ENCODE results near the gene FAM210B.

Gene FAM210B

DNA sequence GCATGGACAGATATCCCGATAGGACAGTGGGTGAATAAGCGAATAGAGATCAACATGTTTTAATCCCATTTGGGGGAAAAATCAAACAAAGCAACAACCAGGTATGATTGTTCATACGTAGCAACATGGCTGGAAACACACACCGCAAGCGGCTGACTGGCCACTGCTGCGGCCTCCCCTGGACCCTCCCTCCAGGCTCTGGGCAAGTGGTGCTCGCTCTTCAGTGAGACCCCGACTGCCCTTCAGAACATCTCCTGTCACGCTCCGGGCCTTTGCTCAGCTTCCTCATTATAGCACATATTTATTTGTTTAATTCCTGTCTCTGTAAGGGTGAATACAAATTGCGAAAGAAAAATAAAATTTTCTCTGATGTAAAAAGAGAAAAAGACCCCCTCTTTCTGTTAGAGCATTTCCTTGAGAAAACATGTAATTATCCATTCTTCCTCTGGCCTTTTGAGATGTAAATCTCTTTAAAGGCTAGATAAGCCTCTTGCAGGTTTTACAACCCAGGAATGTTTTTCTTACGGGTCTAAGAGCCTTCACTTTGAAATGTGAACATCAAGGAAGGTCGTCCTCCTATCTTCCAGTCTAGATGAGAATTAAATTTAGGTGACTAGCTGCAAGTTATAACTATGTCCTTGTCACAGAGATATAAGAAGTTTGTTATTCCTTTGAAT lies 11.0 kb upstream of the FAM210B start:
- H3K27me3 ChIP-seq (ENCODE audit: control insufficient read depth in 1 of 2, insufficient read depth in 2 of 2, low read length in 2 of 2), result peaks cover 5 to 6% of the 10 kb centered on the region in 2 donors
- no peak overlapping the region for H3K9ac ChIP-seq (ENCODE audit: low read length)
- no peak overlapping the region for H3K4me3 ChIP-seq (ENCODE audit: low read depth in 1 of 2, low read length in 2 of 2)
- no peak overlapping the region for H3K27ac ChIP-seq (ENCODE audit: low read depth, low read length)
- no peaks in the 10 kb centered on the region for H3K4me1 ChIP-seq (ENCODE audit: insufficient read depth, low read length)
- H3K9me3 ChIP-seq (ENCODE audit: low read length), result no peaks in the 10 kb centered on the region
- no peaks in the 10 kb centered on the region for H3K36me3 ChIP-seq (ENCODE audit: insufficient read depth, low read length)

DNA sequence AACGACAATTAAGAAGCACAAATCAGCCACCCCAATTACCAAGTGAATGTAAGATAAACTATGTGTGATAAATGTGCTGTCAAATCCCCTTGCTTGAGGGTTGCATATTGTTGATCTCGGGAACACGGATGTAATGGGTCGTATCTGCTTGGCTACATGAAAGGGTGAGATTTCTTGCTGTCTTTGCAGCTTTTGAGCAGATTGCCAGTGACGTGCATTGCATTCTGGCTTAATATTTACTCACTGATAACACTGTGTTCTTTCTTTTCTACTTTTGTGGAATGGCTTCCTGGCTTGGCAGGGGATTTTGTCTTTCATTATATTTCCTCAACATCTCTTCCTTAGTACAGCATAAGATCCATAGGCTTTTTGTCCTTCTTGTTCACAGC lies 10.5 kb upstream of the FAM210B start:
- no peak overlapping the region for H3K9ac ChIP-seq (ENCODE audit: low read length)
- no peak overlapping the region for H3K27ac ChIP-seq (ENCODE audit: low read depth, low read length)
- H3K4me3 ChIP-seq (ENCODE audit: low read depth in 1 of 2, low read length in 2 of 2), result no peak overlapping the region
- H3K36me3 ChIP-seq (ENCODE audit: insufficient read depth, low read length), result no peaks in the 10 kb centered on the region
- H3K4me1 ChIP-seq (ENCODE audit: insufficient read depth, low read length), result no peaks in the 10 kb centered on the region
- H3K27me3 ChIP-seq (ENCODE audit: control insufficient read depth in 1 of 2, insufficient read depth in 2 of 2, low read length in 2 of 2), result peaks cover 5 to 6% of the 10 kb centered on the region in 2 donors
- H3K9me3 ChIP-seq (ENCODE audit: low read length), result no peaks in the 10 kb centered on the region

- Histone ChIP-seq H3K27me3 (ENCODE audit: control insufficient read depth in 1 of 2, insufficient read depth in 2 of 2, low read length in 2 of 2) (peaks cover 5 to 6% of the 10 kb centered on the region in 2 donors), H3K9me3 (ENCODE audit: low read length) (no peaks in the 10 kb centered on the region), H3K4me1 (ENCODE audit: insufficient read depth, low read length) (no peaks in the 10 kb centered on the region), H3K27ac (ENCODE audit: low read depth, low read length) (no peak overlapping the region), H3K9ac (ENCODE audit: low read length) (no peak overlapping the region), H3K4me3 (ENCODE audit: low read depth in 1 of 2, low read length in 2 of 2) (no peak overlapping the region), H3K36me3 (ENCODE audit: insufficient read depth, low read length) (no peaks in the 10 kb centered on the region)
Observed at GRCh38 chr20:56348746-56349145, 10.0 kb upstream of the FAM210B start.

DNA sequence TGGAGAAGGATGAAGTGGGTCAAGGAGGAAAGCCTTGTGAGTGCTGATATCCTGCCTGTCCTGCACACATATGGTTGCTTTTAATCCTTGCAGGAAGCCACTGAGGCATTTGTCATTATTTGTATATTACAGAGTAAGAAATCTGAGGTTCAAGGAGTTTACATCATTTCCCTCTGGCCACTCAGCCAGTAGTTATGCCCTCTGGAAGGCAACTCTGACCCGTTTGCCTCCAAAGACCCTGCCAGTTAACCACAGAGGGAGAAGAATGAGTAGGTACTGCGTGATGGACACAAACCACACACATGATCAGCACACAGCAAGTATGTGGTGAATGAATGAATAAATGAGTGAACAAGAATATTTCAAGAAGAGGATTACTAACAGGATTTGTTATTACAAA lies 7.9 kb upstream of the FAM210B start:
- H3K9me3 ChIP-seq (ENCODE audit: low read length), result no peaks in the 10 kb centered on the region
- no peak overlapping the region for H3K9ac ChIP-seq (ENCODE audit: low read length)
- no peaks in the 10 kb centered on the region for H3K27me3 ChIP-seq (ENCODE audit: control insufficient read depth in 1 of 2, insufficient read depth in 2 of 2, low read length in 2 of 2)
- no peak overlapping the region for H3K4me3 ChIP-seq (ENCODE audit: low read depth in 1 of 2, low read length in 2 of 2)
- no peak overlapping the region for H3K27ac ChIP-seq (ENCODE audit: low read depth, low read length)
- no peaks in the 10 kb centered on the region for H3K36me3 ChIP-seq (ENCODE audit: insufficient read depth, low read length)
- H3K4me1 ChIP-seq (ENCODE audit: insufficient read depth, low read length), result no peaks in the 10 kb centered on the region

- no peaks in the 10 kb centered on the region for H3K4me1 ChIP-seq (ENCODE audit: insufficient read depth, low read length)
- no peaks in the 10 kb centered on the region for H3K27me3 ChIP-seq (ENCODE audit: control insufficient read depth in 1 of 2, insufficient read depth in 2 of 2, low read length in 2 of 2)
- no peak overlapping the region for H3K27ac ChIP-seq (ENCODE audit: low read depth, low read length)
- H3K9me3 ChIP-seq (ENCODE audit: low read length), result no peaks in the 10 kb centered on the region
- H3K9ac ChIP-seq (ENCODE audit: low read length), result no peak overlapping the region
- H3K36me3 ChIP-seq (ENCODE audit: insufficient read depth, low read length), result no peaks in the 10 kb centered on the region
- H3K4me3 ChIP-seq (ENCODE audit: low read depth in 1 of 2, low read length in 2 of 2), result no peak overlapping the region
Observed at GRCh38 chr20:56352345-56353055, 6.3 kb upstream of the FAM210B start.

DNA sequence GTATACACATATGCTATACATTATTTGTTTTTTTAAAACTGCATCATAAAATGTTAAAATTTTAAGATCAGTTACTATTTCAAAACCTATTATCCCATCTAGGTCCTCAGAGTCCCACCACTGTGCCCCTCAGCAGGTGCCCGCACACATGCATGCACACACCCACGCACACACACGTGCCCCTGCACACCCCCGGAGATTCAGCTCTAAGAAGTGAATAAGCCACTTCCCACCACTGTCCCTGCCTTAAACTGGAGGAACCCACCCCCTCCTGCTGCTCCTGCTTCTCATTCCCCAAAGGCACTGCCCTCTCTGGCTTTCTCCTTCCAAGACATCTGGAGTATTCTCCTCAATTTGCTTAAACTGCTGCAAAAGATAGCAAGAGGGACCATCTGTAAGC lies 5.4 kb upstream of the FAM210B start:
- no peaks in the 10 kb centered on the region for H3K36me3 ChIP-seq (ENCODE audit: insufficient read depth, low read length)
- no peak overlapping the region for H3K27ac ChIP-seq (ENCODE audit: low read depth, low read length)
- no peak overlapping the region for H3K9ac ChIP-seq (ENCODE audit: low read length)
- peaks cover 3% of the 10 kb centered on the region for H3K4me1 ChIP-seq (ENCODE audit: insufficient read depth, low read length)
- H3K27me3 ChIP-seq (ENCODE audit: control insufficient read depth in 1 of 2, insufficient read depth in 2 of 2, low read length in 2 of 2), result no peaks in the 10 kb centered on the region
- no peaks in the 10 kb centered on the region for H3K9me3 ChIP-seq (ENCODE audit: low read length)
- no peak overlapping the region for H3K4me3 ChIP-seq (ENCODE audit: low read depth in 1 of 2, low read length in 2 of 2)

DNA sequence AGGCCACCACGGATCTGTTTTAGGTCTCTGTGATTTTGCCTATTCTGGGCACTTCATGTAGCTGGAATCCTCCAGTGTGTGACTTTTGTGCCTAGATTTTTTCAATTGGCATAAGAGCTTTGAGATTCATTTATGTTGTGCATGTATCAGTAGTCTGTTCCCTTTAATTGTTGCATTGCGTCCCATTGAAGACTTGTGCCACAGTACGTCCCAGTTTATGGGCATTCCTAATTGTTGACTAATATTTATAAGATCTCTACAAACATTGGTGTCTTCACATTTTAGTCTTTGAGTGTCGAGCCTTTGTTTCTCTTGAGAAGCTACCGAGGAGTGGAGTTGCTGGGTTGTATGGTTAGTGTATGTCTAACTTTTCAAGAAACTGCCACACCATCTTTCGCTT lies 704 bp upstream of the FAM210B start:
- Histone ChIP-seq H3K36me3 (ENCODE audit: insufficient read depth, low read length) (no peaks in the 10 kb centered on the region), H3K27me3 (ENCODE audit: control insufficient read depth in 1 of 2, insufficient read depth in 2 of 2, low read length in 2 of 2) (no peaks in the 10 kb centered on the region), H3K27ac (ENCODE audit: low read depth, low read length) (no peak overlapping the region), H3K9ac (ENCODE audit: low read length) (no peak overlapping the region), H3K4me3 (ENCODE audit: low read depth in 1 of 2, low read length in 2 of 2) (peak overlapping the region; percentile 26 to 29), H3K4me1 (ENCODE audit: insufficient read depth, low read length) (peaks cover 28% of the 10 kb centered on the region), H3K9me3 (ENCODE audit: low read length) (no peaks in the 10 kb centered on the region)

GRCh38 chr20:56359212-56360132 lies 698 bp downstream of the FAM210B start:
- Histone ChIP-seq H3K9me3 (ENCODE audit: low read length) (no peaks in the 10 kb centered on the region), H3K4me1 (ENCODE audit: insufficient read depth, low read length) (peaks cover 34% of the 10 kb centered on the region), H3K4me3 (ENCODE audit: low read depth in 1 of 2, low read length in 2 of 2) (peak overlapping the region; percentile 84 to 97), H3K9ac (ENCODE audit: low read length) (peak overlapping the region; percentile 82), H3K27ac (ENCODE audit: low read depth, low read length) (peak overlapping the region; percentile 86), H3K36me3 (ENCODE audit: insufficient read depth, low read length) (no peaks in the 10 kb centered on the region), H3K27me3 (ENCODE audit: control insufficient read depth in 1 of 2, insufficient read depth in 2 of 2, low read length in 2 of 2) (no peaks in the 10 kb centered on the region)

DNA sequence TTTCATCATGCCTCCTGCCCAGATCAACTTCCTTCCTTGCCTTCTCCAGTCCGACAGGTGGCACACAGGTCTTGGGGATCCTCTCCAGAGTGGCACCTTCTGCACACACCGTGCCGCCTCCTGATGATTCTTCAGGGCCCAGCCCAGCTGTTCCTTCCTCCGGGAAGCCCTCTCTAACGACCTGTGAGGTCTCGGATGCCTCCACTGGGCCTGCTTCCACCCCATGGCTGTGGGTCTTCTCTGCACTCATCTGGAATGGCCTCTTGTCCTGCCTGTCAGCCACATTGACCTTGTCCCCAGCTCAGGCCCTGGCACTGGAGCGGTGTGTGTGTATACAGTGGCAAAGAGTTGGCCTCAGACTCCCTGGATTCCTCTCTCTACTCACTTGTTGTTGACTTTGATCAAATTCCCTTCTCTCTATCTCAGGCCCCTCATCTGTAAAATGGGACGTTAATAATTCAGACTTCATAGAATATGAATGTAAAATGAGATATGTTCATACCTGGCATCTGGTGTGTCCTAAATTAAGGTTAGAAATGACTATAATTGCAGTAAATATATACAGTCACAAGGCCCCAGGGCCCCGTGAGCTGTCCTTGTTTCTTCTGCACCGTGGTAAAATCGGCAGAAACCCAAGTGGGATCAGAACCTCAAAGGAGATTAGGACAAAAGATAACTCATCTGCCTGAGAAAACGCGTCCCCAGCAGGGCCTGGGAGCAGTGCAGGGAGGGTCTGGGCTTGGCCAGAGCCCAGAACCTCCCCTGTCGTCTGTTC lies 1.5 kb downstream of the FAM210B start:
- Histone ChIP-seq H3K27me3 (ENCODE audit: control insufficient read depth in 1 of 2, insufficient read depth in 2 of 2, low read length in 2 of 2) (no peaks in the 10 kb centered on the region), H3K9me3 (ENCODE audit: low read length) (no peaks in the 10 kb centered on the region), H3K9ac (ENCODE audit: low read length) (peak overlapping the region; percentile 82), H3K4me1 (ENCODE audit: insufficient read depth, low read length) (peaks cover 34% of the 10 kb centered on the region), H3K4me3 (ENCODE audit: low read depth in 1 of 2, low read length in 2 of 2) (peak overlapping the region; percentile 84 to 97), H3K36me3 (ENCODE audit: insufficient read depth, low read length) (no peaks in the 10 kb centered on the region), H3K27ac (ENCODE audit: low read depth, low read length) (peak overlapping the region; percentile 86)

GRCh38 chr20:56360908-56361205 lies 2.1 kb downstream of the FAM210B start:
- no peak overlapping the region for H3K9ac ChIP-seq (ENCODE audit: low read length)
- H3K4me3 ChIP-seq (ENCODE audit: low read depth in 1 of 2, low read length in 2 of 2), result no peak overlapping the region
- H3K36me3 ChIP-seq (ENCODE audit: insufficient read depth, low read length), result peaks cover 2% of the 10 kb centered on the region
- H3K9me3 ChIP-seq (ENCODE audit: low read length), result no peaks in the 10 kb centered on the region
- no peaks in the 10 kb centered on the region for H3K27me3 ChIP-seq (ENCODE audit: control insufficient read depth in 1 of 2, insufficient read depth in 2 of 2, low read length in 2 of 2)
- peaks cover 34% of the 10 kb centered on the region for H3K4me1 ChIP-seq (ENCODE audit: insufficient read depth, low read length)
- H3K27ac ChIP-seq (ENCODE audit: low read depth, low read length), result no peak overlapping the region

GRCh38 chr20:56361900-56362299 lies 3.1 kb downstream of the FAM210B start:
- Histone ChIP-seq H3K9me3 (ENCODE audit: low read length) (no peaks in the 10 kb centered on the region), H3K4me1 (ENCODE audit: insufficient read depth, low read length) (peaks cover 34% of the 10 kb centered on the region), H3K4me3 (ENCODE audit: low read depth in 1 of 2, low read length in 2 of 2) (no peak overlapping the region), H3K27me3 (ENCODE audit: control insufficient read depth in 1 of 2, insufficient read depth in 2 of 2, low read length in 2 of 2) (no peaks in the 10 kb centered on the region), H3K9ac (ENCODE audit: low read length) (no peak overlapping the region), H3K27ac (ENCODE audit: low read depth, low read length) (no peak overlapping the region), H3K36me3 (ENCODE audit: insufficient read depth, low read length) (peaks cover 12% of the 10 kb centered on the region)

Data from muscle layer of colon (tissue), 2 donors.